HG02759 (cell line): ENCODE measurements around the gene PEMT.

Source experiments
- ATAC-seq: cut with Tn5 transposase; IDR thresholded peaks from one replicate; pipeline ENCODE4 v1.9.1; 2021; ENCODE audit warnings: mild to moderate bottlenecking, moderate library complexity; ENCODE audit not compliant: unreplicated experiment

PEMT gene

DNA sequence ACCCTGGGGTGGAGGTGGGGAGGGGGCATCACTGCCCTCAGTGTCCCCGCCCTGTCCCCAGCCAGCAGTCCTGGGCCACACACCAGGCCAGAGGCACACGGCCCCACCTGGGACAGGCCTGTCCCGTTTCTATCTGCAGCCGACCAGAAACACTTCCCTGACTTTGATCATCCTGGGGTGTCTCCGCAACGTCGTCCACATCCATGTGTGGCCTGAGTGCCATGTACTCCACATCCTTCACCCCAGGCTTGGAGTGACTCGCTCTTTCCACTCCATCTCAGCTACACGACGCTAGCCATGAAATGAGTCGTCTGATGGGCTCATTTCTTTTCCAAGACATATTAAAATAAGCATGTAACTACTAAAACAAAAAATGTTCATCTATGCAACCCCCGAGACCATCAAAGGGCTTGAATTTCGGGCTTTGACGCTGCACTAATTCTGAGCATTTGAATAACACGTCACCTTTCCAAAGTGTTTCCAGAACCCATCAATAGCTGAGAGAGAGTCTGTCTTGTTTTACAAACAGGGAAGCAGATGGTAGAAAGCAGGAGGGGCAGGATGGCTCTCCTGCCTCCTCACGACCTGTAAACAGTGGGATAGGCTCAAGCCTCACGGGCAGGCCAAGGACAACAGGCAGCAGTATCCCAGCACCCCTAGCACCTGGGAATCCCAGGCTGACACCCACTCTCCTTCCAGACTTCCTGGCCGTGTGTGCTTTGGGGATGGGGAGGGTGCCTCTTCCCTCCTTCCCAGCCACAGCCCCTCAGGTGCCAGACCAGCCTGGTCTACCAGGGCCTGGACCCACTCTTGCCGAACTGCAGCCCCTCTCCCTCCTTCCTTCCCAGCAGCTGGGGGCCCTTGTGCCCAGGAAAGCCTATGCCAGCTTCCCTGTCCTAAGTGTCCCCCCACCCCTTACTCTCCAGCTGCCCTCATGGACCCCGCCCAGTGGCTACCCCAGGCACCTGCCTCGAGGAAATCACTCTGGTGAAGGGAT lies 75.3 kb downstream of the PEMT start:
- ATAC-seq, result no peak

GRCh38 chr17:17514993-17515933 lies 76.2 kb downstream of the PEMT start:
- ATAC-seq, result no peak

- ATAC-seq, result no peak
Measured at GRCh38 chr17:17514361-17514992, 77.0 kb downstream of the PEMT start.

GRCh38 chr17:17513626-17514025 lies 77.9 kb downstream of the PEMT start:
- no peak for ATAC-seq

DNA sequence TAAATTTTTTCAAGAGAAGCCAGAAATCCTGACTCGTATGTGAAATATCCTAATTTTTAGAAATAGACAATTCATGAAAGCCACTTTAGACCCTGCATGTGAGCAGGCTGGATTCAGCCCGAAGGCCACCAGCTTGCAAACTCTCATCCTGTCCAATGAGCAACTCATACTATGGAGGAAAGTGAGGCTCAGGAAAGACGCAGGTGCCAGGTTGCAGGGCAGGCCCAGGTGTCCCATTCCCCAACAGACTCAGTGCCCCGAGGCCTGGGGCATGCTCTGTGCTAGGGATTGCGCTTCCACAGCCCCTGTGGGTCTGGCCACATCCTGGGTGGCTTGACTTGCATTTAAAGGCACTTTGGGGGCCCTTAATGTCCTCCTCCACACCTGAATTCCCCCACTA lies 78.6 kb downstream of the PEMT start:
- no peak for ATAC-seq

DNA sequence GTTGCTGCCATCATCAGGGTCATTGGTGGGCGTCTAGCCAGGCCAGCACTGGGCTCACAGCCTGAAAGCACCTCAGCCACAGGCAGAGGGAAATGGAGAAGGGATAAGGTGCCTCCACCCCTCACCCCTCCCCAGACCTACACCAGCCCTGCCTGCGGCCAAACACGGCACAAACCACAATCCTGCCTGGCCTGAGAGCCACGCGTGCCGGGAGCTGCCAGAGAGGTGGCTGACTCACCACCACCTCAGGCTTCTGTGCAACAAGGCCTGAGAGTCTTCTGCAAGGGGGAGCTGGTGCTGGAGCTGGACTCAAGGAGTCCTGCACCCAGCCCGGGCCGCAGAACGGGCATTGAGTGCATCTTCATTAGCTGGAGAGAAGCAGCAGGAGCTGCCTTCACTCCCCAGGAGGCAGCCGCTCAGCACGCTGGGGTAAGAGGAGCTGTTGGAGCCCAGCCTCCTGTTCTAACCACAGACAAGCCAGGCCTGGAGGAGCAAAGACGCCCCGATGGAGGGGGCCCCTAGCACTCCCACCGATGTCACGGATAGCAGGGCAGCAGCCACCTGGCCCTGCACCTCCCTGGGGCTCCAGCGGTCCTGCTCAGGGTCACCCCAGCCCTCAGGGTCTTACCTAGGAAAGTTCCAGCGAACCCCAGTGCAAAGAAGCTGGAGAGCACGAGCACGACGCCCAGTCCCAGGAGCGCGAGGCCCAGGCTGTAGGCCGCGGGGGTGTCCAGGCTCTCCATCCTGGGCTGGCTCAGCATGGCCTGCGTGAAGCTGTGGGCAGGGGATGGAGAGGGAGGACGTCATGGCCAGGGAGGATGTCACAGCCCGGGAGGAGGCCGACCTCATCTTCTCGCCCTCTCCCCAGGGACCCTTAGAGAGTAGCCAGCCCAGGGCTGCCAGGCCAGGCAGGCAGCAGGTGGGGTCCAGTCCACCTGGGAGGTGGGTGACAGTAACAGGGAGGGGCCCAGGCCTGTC lies 79.3 kb downstream of the PEMT start:
- no peak for ATAC-seq

GRCh38 chr17:17511293-17511741 lies 80.2 kb downstream of the PEMT start:
- ATAC-seq, result no peak

DNA sequence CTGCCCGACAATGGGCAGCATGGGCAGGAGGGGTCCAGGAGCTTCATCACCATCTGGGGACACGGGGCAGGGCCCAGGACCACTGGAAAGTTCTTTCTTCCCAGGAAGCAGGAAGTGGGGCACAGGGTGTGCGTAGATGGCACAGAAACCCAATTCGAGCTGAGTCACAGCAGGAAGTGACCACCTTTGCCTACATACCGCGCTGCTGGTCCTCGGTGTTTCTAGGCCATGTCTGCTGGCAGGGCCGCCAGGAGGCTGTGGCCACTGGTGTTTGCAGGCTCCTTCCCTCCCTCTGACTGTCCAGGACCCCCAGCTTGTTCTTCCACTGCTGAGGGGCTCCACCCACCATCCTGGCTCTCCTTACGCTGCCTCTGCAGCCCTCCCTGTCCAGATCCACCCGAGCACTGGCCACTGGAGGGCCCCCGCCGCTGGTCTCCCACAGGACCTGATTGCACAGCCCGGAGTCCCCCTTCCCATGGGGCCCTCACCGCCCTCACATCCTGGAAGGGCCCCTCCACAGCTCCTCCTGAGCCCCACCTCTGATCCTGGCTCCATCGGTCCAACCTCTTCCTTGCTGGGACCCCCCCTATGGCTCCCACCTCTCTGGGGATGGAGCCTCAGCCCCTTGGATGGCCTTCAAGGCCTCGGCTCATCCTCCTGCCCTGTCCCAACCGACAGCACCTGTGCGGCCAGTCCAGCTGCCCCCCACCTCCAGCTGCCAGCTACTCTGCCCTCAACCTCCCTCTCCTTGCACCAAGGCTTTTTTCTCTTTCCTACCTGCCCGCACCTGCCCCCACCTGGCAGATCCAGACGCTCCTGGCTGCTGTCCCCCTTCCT lies 80.8 kb downstream of the PEMT start:
- no peak for ATAC-seq

- ATAC-seq, result no peak
Measured at GRCh38 chr17:17509601-17510425, 81.7 kb downstream of the PEMT start.

DNA sequence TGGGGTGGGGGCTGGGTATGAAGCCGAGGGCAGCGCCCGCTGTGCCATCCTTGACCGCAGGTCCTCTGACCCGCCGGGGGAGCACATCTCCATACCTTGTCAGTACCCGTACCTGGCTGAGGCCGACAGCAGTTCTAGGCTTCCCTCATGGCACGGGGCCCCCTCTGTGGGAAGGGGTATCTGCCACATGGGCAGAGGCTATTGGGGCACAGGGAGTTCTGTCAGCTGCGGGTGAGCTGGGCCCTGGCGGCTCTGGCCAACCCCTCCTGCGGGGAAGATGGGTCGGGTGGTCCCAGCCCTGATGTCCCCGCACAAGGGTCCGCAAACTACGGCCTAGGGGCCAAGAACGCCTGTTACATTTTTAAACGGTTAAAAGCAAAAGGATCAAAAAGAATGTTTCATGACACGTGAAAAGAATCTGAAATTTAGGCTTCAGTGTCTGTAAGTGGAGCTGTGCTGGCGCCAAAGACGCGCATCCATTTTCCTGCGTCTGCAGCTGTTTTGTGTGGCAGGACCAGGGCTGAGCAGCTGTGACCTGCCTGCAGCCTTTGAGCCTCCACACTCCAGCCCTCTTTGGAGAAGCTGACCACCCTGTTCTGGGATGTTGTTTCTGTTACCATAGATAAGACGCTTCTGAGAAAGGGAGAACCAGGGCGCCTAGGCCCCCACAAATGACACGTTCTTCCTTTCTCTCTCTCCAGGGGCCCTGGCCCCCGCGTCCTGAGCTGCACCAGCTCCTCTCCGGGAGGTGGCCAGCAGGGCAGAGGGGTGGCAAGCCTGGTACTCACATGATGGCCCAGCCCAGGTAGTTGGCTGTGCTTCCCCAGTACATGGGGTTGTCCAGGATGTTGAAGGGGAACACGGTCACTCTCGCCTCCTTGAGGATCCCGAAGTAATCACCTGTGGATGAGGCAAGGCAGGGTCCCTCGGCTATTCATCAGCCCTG lies 82.6 kb downstream of the PEMT start:
- no peak for ATAC-seq

DNA sequence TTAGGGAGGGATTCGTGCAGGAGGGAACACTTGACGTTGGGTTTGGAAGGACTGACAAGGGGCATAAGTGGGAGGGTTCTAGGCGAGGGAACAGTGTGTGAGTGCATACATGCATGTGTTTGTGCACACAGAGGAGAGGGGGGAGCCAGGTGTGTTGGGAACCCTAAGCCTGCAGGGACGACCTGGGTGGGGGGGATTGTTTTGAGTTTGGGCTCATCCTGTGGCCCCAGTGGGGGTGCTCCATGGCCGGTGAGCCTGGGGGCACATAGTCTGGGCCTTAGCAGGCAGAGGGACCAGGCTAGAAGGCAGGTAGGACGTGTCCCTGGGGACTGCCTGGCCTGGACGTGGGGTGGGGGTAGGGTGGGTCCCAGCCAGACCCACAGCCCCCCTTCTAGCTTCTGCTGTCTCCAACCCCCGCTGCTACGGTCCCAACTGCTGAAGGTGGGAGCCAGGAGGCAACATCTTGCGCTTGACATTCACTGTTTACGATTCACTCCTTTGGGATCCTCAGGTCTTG lies 83.4 kb downstream of the PEMT start:
- ATAC-seq, result no peak

- no peak for ATAC-seq
Measured at GRCh38 chr17:17507465-17508011, 84.0 kb downstream of the PEMT start.

DNA sequence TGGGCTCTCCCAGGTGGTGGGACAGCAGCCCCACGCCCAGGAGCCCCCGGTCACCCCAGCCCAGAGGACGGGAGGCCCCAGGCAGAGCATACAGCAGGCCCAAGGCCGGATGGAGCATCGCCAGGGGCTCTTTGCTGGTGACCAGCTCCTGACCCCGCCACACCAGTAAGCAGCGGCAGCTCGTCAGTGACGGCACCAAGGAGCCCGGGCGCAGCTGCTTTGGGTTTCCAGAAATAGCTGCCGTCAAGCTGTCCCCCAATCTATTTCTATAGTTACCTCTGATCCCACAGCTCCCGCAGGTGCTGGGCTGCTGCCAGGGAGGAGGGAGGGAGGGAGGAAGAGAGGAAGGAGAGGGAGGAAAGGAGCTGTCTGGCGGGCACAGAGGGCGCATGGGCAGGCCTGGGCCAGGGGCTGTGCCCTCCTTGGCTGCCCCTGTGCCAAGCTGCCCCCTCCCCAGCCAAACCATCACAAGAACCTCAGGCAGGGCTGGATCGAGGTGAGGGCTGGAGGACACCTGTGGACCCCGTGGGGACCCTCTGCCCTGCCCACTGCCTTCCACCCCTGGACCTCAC lies 84.5 kb downstream of the PEMT start:
- no peak for ATAC-seq

DNA sequence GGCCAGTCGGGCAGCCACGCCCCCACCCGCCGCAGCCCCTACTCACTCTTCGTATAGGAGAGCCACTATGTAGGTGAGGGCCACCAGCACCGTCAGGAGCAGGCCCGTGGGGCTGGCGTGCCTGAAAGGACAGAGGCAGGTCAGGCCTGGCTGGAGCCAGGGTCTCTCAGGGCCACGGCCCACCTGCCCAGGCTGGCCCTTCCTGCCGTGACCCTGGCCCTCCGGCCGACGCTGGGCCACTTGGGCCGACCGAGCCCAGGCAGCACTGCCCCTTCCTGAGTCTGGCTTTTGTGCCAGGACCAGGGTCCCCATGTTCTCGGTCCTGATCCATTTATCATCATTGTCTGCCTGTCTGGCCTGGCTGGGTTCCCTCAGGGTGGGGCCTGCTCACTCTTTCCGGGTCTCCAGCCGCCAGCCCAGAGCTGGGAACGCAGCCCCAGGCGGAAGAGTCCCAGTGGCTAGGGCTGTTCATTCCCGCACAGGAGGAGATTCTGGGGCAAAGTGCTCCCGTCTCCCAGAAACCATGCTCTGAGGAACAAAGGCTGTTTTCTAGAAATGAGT lies 85.2 kb downstream of the PEMT start:
- ATAC-seq, result no peak

DNA sequence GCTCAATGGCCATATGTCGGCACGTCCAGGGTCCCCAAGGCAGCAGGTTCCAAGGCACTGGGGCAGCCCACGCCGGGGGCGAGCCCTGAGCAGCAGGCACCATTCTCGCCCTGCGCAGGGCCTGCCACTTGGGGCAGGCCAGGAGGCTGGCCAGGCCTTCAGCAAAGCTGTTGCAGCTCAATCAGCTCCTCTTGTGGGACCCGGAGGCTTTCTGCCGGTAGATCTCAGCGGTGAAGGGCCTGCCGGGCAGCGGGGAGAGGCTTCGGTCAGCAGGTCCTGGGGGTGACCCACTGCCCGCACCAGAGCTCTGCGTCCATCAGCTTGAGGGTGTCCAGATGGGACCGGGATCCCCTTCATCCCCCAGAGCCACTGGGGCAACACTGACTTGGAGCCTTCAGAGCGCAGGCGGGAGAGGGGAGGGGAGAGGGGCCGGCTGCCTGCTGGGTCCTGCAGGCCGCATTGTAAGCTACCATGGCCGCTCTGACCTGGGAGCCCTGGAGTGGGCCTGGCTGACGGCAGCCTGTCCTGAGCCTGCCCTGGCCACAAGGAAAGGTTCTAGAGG lies 85.8 kb downstream of the PEMT start:
- no peak for ATAC-seq
